OCI-LY1 (cell line): ENCODE measurements around the gene CDIPT.

ENCODE experiments used
- EZH2 ChIP-seq: fragments of 200-600 bp; sonication (generic), shearing (Covaris generic); IDR thresholded peaks from 2 replicates; pipeline ENCODE4 v1.8.0; 2017; ENCODE audit warnings: borderline replicate concordance, mixed run types, mild to moderate bottlenecking, antibody characterized with exemption, low read length, moderate library complexity, mixed read lengths
- TF ChIP-seq, protein P1 (sequence below): fragments of 200-600 bp; sonication (generic), shearing (Covaris generic); IDR thresholded peaks from 2 replicates; pipeline ENCODE4 v1.5.1; 2017; ENCODE audit warnings: mild to moderate bottlenecking, antibody characterized with exemption, low read length, moderate library complexity, mixed read lengths

DNA sequence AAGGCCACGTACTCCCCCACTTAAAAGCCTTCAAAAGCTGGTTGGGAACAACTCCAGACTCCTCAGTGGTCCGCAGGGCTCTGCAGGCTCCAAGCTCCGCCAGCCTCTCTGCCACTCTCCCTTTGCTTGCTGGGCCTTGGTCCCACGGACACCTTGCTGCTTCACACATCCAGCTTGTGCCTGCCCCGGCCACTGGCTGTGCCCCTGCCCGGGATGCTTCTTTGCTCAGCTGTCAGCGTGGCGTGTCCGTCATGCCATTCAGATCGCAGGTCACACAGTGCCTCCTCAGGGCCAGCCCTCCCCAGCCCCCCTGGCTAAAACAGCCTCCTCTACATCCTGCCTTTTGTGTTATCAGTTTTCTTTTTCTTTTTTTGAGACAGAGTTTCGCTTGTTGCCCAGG, 49.1 kb upstream of the CDIPT start:
- TF ChIP-seq, protein P1, sequence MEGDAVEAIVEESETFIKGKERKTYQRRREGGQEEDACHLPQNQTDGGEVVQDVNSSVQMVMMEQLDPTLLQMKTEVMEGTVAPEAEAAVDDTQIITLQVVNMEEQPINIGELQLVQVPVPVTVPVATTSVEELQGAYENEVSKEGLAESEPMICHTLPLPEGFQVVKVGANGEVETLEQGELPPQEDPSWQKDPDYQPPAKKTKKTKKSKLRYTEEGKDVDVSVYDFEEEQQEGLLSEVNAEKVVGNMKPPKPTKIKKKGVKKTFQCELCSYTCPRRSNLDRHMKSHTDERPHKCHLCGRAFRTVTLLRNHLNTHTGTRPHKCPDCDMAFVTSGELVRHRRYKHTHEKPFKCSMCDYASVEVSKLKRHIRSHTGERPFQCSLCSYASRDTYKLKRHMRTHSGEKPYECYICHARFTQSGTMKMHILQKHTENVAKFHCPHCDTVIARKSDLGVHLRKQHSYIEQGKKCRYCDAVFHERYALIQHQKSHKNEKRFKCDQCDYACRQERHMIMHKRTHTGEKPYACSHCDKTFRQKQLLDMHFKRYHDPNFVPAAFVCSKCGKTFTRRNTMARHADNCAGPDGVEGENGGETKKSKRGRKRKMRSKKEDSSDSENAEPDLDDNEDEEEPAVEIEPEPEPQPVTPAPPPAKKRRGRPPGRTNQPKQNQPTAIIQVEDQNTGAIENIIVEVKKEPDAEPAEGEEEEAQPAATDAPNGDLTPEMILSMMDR = no peak
- TF ChIP-seq EZH2 = no peak
